Lower leg skin (tissue), 3 donors: ENCODE results near the gene ZNHIT6.

Experiments
- CTCF ChIP-seq, 3 donors: fragments of 450-650 bp; IDR thresholded peaks; one replicate each; pipeline ENCODE4 v1.5.1; 2016; ENCODE audit warnings: antibody characterized with exemption in 3 of 3, mild to moderate bottlenecking in 3 of 3, moderate library complexity in 2 of 3
- POLR2A ChIP-seq, 2 donors: fragments of 450-650 bp; IDR thresholded peaks; one replicate each; pipeline ENCODE4 v1.6.1; 2016 to 2017; ENCODE audit warnings: antibody characterized with exemption in 2 of 2, mild to moderate bottlenecking in 1 of 2, moderate library complexity in 1 of 2

- TF ChIP-seq CTCF (IDR thresholded peaks at IDR 0.05) (no peak), POLR2A (IDR thresholded peaks at IDR 0.05) (no peak)
Observed at GRCh38 chr1:85692730-85693314, 15.4 kb downstream of the ZNHIT6 start.
